K562 (cell line): ENCODE data around the gene C5orf52. TPM values are rescaled to one million over a fixed set of nuclear protein-coding genes. Genes with fewer than 3 reads are reported as not detected.

Experiments used
- ATAC-seq: fragments of 200-7000 bp; cut with Tn5 transposase; 3 replicates; pipeline ENCODE4 v1.9.1; 2020; ENCODE audit warnings: moderate library complexity
- BruUV-seq: library from RNA; stranded (reverse); fragments of 400-500 nt; replicated peaks from 2 replicates; lab custom pipeline; 2021; lab: Mats Ljungman, UMichigan
- CTCF ChIA-PET: fragments of 300-600 bp; formaldehyde crosslinking; extraction: SDS; loops from one replicate; lab custom pipeline; 2021; ENCODE audit warnings: low intra/inter-chr PET ratio; lab: Yijun Ruan, JAX
- POLR2A ChIA-PET: fragments of 300-600, 350-650 bp; sonication (Branson Sonifier 250); formaldehyde crosslinking; extraction: SDS; loops from one replicate; lab custom pipeline; 2021; ENCODE audit warnings: antibody characterized with exemption, inconsistent platforms; lab: Yijun Ruan, JAX
- DNase-seq, 4 experiments: peaks; one replicate each; pipeline versions ENCODE4 v3.0.0 to v3.0.0-alpha.2; 2011 to 2018; ENCODE audit warnings: low spot score in 3 of 4, mixed read lengths in 3 of 4; ENCODE audit errors: extremely low read depth in 1 of 4
- FAIRE-seq: peaks from 2 replicates; lab custom pipeline; 2011; peaks lifted over from hg19 to GRCh38; lab: Jason Lieb, UNC
- H2AFZ ChIP-seq: 2 replicates; pipeline ENCODE4 v1.6.0; 2011; ENCODE audit warnings: low read depth, low read length, control low read depth, inconsistent platforms
- H3K27ac ChIP-seq: fragments of 200-600 bp; 3 replicates; pipeline ENCODE4 v1.8.0; 2011; ENCODE audit warnings: low read depth, mild to moderate bottlenecking, control low read depth, inconsistent platforms, low read length, moderate library complexity, mixed read lengths; ENCODE audit errors: extremely low read depth
- H3K27me3 ChIP-seq, 2 experiments: fragments of 300-600 bp in 1 of 2; 2 replicates in 1 of 2; 3 replicates in 1 of 2; pipeline versions ENCODE4 v1.6.0 to v1.8.0; 2011; ENCODE audit warnings: inconsistent platforms in 2 of 2, low read length in 2 of 2, mild to moderate bottlenecking in 1 of 2, mixed read lengths in 1 of 2, moderate library complexity in 1 of 2; ENCODE audit not compliant: control insufficient read depth in 2 of 2, insufficient read depth in 2 of 2
- H3K36me3 ChIP-seq: fragments of 300-600 bp; 3 replicates; pipeline ENCODE4 v1.8.0; 2011; ENCODE audit warnings: mild to moderate bottlenecking, low read length, inconsistent platforms; ENCODE audit not compliant: control insufficient read depth, insufficient read depth
- H3K4me1 ChIP-seq, 2 experiments: fragments of 200-600 bp in 1 of 2; replicated peaks in 1 of 2; 2 replicates in 1 of 2; 3 replicates in 1 of 2; pipeline versions ENCODE4 v1.5.1 to v1.8.0; 2011; ENCODE audit warnings: inconsistent platforms in 2 of 2, low read length in 2 of 2, mild to moderate bottlenecking in 1 of 2, mixed read lengths in 1 of 2, moderate library complexity in 1 of 2; ENCODE audit not compliant: control insufficient read depth in 2 of 2, insufficient read depth in 2 of 2
- H3K4me2 ChIP-seq: 2 replicates; pipeline ENCODE4 v1.6.1; 2011; ENCODE audit warnings: low read length, control low read depth, inconsistent platforms, mixed read lengths; ENCODE audit not compliant: insufficient read depth
- H3K4me3 ChIP-seq: fragments of 200-600 bp; sonication (generic), shearing (Covaris generic); 2 replicates; pipeline ENCODE4 v1.5.1; 2016; ENCODE audit warnings: control low read depth, inconsistent platforms
- H3K79me2 ChIP-seq: fragments of 200-600 bp; 3 replicates; pipeline ENCODE4 v1.8.0; 2011; ENCODE audit warnings: low read length, inconsistent platforms; ENCODE audit not compliant: control insufficient read depth, insufficient read depth
- H3K9ac ChIP-seq, 2 experiments: 2 replicates each; pipeline versions ENCODE4 v1.6.0 to v1.6.1; 2011; ENCODE audit warnings: low read depth in 2 of 2, low read length in 2 of 2, control low read depth in 1 of 2, inconsistent platforms in 1 of 2, mild to moderate bottlenecking in 1 of 2, mixed read lengths in 1 of 2; ENCODE audit not compliant: insufficient read depth in 1 of 2
- H3K9me1 ChIP-seq: one replicate; pipeline ENCODE4 v1.6.0; 2011; ENCODE audit warnings: inconsistent platforms, mild to moderate bottlenecking, low read length, moderate library complexity; ENCODE audit not compliant: control insufficient read depth, insufficient read depth
- H3K9me3 ChIP-seq: replicated peaks from 2 replicates; pipeline ENCODE4 v1.5.1; 2011; ENCODE audit warnings: low read depth, low read length, inconsistent platforms; ENCODE audit not compliant: control insufficient read depth, insufficient read depth
- H4K20me1 ChIP-seq: replicated peaks from 2 replicates; pipeline ENCODE4 v1.6.1; 2011; ENCODE audit warnings: low read length, inconsistent platforms, mixed read lengths; ENCODE audit not compliant: control insufficient read depth, insufficient read depth
- ARID1B ChIP-seq: fragments of 450-650 bp; IDR thresholded peaks from 2 replicates; pipeline ENCODE4 v1.6.1; 2016; ENCODE audit warnings: antibody characterized with exemption, mild to moderate bottlenecking, inconsistent platforms
- BRD9 ChIP-seq: fragments of 450-650 bp; IDR thresholded peaks from 2 replicates; pipeline ENCODE4 v1.6.1; 2018; ENCODE audit warnings: low read depth; ENCODE audit not compliant: partially characterized antibody
- ELF1 ChIP-seq: fragments of 200-800 bp; sonication (Bioruptor generic); IDR thresholded peaks from 2 replicates; pipeline ENCODE4 v1.6.1; 2016; ENCODE audit warnings: missing genetic modification characterization, missing compliant biosample characterization
- ETS1 ChIP-seq: conservative IDR thresholded peaks from 2 replicates; pipeline ENCODE4 v1.6.1; 2011; ENCODE audit warnings: low read depth, mild to moderate bottlenecking, low read length; ENCODE audit not compliant: control insufficient read depth
- ETV1 ChIP-seq: fragments of 450-650 bp; conservative IDR thresholded peaks from 2 replicates; pipeline ENCODE4 v1.6.1; 2016; ENCODE audit warnings: missing genetic modification characterization, control low read depth, low read depth, missing compliant biosample characterization
- GTF2A2 ChIP-seq: IDR thresholded peaks from 2 replicates; pipeline ENCODE4 v1.6.1; 2016; ENCODE audit warnings: mild to moderate bottlenecking, missing genetic modification characterization, missing compliant biosample characterization
- MAFG ChIP-seq: fragments of 450-650 bp; conservative IDR thresholded peaks from 2 replicates; pipeline ENCODE4 v1.6.1; 2016; ENCODE audit warnings: missing genetic modification characterization, missing compliant biosample characterization
- PKNOX1 ChIP-seq: fragments of 450-650 bp; IDR thresholded peaks from 2 replicates; pipeline ENCODE4 v1.6.1; 2016
- TAF1 ChIP-seq: IDR thresholded peaks from 2 replicates; pipeline ENCODE4 v1.6.1; 2011; ENCODE audit warnings: mild to moderate bottlenecking, low read length, moderate library complexity; ENCODE audit not compliant: insufficient read depth, control insufficient read depth, severe bottlenecking; ENCODE audit errors: extremely low read depth
- ZBTB1 ChIP-seq: sonication (generic); formaldehyde crosslinking; IDR thresholded peaks from 2 replicates; pipeline ENCODE4 v1.8.1; 2023; ENCODE audit warnings: missing genetic modification reagents, low read depth, mild to moderate bottlenecking, borderline replicate concordance
- ZBTB33 ChIP-seq: sonication (generic); formaldehyde crosslinking; IDR thresholded peaks from 2 replicates; pipeline ENCODE4 v1.8.1; 2023; ENCODE audit warnings: mild to moderate bottlenecking, missing genetic modification reagents
- ZBTB34 ChIP-seq: fragments of 250-450 bp; sonication (Bioruptor Pico); IDR thresholded peaks from 2 replicates; pipeline ENCODE4 v1.8.0; 2021; ENCODE audit warnings: mild to moderate bottlenecking, moderate library complexity
- ZFX ChIP-seq: sonication (generic); formaldehyde crosslinking; IDR thresholded peaks from 2 replicates; pipeline ENCODE4 v1.8.0; 2022; ENCODE audit warnings: mild to moderate bottlenecking, missing genetic modification reagents, moderate library complexity
- ZNF253 ChIP-seq: fragments of 250-450 bp; sonication (Bioruptor Pico); conservative IDR thresholded peaks from 2 replicates; pipeline ENCODE4 v1.6.1; 2021; ENCODE audit warnings: mild to moderate bottlenecking
- ZNF449 ChIP-seq: fragments of 250-450 bp; sonication (Bioruptor Pico); IDR thresholded peaks from 2 replicates; pipeline ENCODE4 v1.8.0; 2022; ENCODE audit warnings: moderate library complexity, mild to moderate bottlenecking, inconsistent platforms
- WGBS: fragments of 100-300 bp; shearing (Covaris generic); methylation state at CpG from one replicate; pipeline ENCODE4 v1.1.6; 2016; ENCODE audit warnings: low coverage, mixed read lengths; ENCODE audit not compliant: insufficient coverage; ENCODE audit errors: missing lambda C conversion rate; 5-methylcytosine and 5-hydroxymethylcytosine counted together
- in situ Hi-C: fragments of 300-500 bp; cut with MboI; formaldehyde crosslinking; loops from 4 replicates; pipeline ENCODE4 v1.15.0; 2018; ENCODE audit warnings: inconsistent platforms, mixed read lengths
- intact Hi-C: fragments of 100-400 bp; cut with micrococcal nuclease; formaldehyde crosslinking; loops from 2 replicates; pipeline ENCODE4 v1.14.2; 2022
- polyA plus RNA-seq, 8 experiments: library from polyadenylated mRNA; depleted of rRNA in 4 of 8; stranded (reverse) in 5 of 8; unstranded in 3 of 8; fragments of >200 nt; fragmentation: Nextera tagmentation in 2 of 8; fragmentation: Illumina TruSeq in 1 of 8; extraction: Ambion mirVana in 2 of 8; extraction: Trizol in 1 of 8; gene quantifications; 2 replicates each; pipeline versions ENCODE4 v1.2.1 to v1.2.3, GENCODE V29; 2011 to 2014; ENCODE audit warnings: inconsistent platforms in 1 of 8, missing spikeins in 1 of 8
- total RNA-seq, 7 experiments: library from RNA; depleted of rRNA in 6 of 7; stranded (reverse); fragments of >200 nt in 6 of 7; fragmentation: Illumina TruSeq in 2 of 7; extraction: Trizol in 2 of 7; gene quantifications; 2 replicates each; pipeline versions ENCODE4 v1.2.1 to v1.2.3, GENCODE V29; 2011 to 2021; ENCODE audit warnings: low replicate concordance in 1 of 7

The C5orf52 gene
- total and polyA plus RNA-seq, 9 of the 15 experiments (the other 6 are each of a cell fraction or from before 2014, with no cell fraction given), result not detected

- peak overlapping the region; percentile 19; the same call in 1 of the 2 replicates for H2AFZ ChIP-seq
- POLR2A ChIA-PET, result interaction anchor here (0.9 to 1.0 kb wide), 3 partner anchors 13 to 31 kb away, joined by 3 to 5 read pairs (median 4); no protein-coding TSS in a partner anchor
- no peaks in the 10 kb centered on the region; a peak in 2 of 5 replicates for H3K4me1 ChIP-seq
- H3K79me2 ChIP-seq, result no peaks in the 10 kb centered on the region
- in situ Hi-C loops, result no loop called here
- H3K9me3 ChIP-seq, result no peaks in the 10 kb centered on the region
- CTCF ChIA-PET, result no interaction called here
- ATAC-seq, result peak; percentile 33; the same call in 2 of the 3 replicates
- H3K36me3 ChIP-seq, result no peaks in the 10 kb centered on the region
- BruUV-seq, result no TSS peak
- no peak overlapping the region for H3K4me3 ChIP-seq
- FAIRE-seq, result no peak
- no peaks in the 10 kb centered on the region for H4K20me1 ChIP-seq
- no peaks in the 10 kb centered on the region for H3K9me1 ChIP-seq
- intact Hi-C loops, result no loop called here
- no peak overlapping the region; the same call in 1 of the 2 replicates for H3K4me2 ChIP-seq
- DNase-seq, result no peak
- H3K9ac ChIP-seq, result no peak overlapping the region
- WGBS, result 0% methylated on average over 2 of the region's 2 CpGs
- no peaks in the 10 kb centered on the region for H3K27me3 ChIP-seq
- no peak overlapping the region for H3K27ac ChIP-seq
- TF ChIP-seq ZFX (CRISPR knock-in tag) (no peak), ZNF253 (no peak), ZBTB33 (CRISPR knock-in tag) (no peak), TAF1 (no peak), ETV1 (tag) (no peak), GTF2A2 (no peak), BRD9 (no peak), ZNF449 (CRISPR knock-in tag) (no peak), PKNOX1 (peak; percentile 61), ARID1B (0 out of 2 replicates have a peak, but pooled peaks have one; percentile 9), ZBTB34 (CRISPR knock-in tag) (no peak), MAFG (tag) (no peak), ETS1 (no peak), ELF1 (tag) (no peak), ZBTB1 (no peak)
Measured at GRCh38 chr5:157624144-157624543, 47.2 kb upstream of the C5orf52 start.
